Astrocyte (in vitro differentiated cells and primary cell): ENCODE measurements around the gene CACNA1F. TPM values are rescaled to one million over a fixed set of nuclear protein-coding genes. Genes with fewer than 3 reads are reported as not detected.

Experiments
- DNase-seq: peaks from one replicate; pipeline ENCODE4 v3.0.0-alpha.2; 2010; ENCODE audit warnings: low read depth
- FAIRE-seq: peaks from 2 replicates; lab custom pipeline; 2011; peaks lifted over from hg19 to GRCh38; lab: Jason Lieb, UNC
- H2AFZ ChIP-seq: 2 replicates; pipeline ENCODE4 v1.6.0; 2012; ENCODE audit warnings: low read depth, low read length, inconsistent platforms
- H3K27ac ChIP-seq: 2 replicates; pipeline ENCODE4 v1.5.1; 2011; ENCODE audit warnings: low read depth, low read length, inconsistent platforms
- H3K27me3 ChIP-seq: 2 replicates; pipeline ENCODE4 v1.6.0; 2011; ENCODE audit warnings: low read length, inconsistent platforms; ENCODE audit not compliant: insufficient read depth
- H3K36me3 ChIP-seq: 2 replicates; pipeline ENCODE4 v1.5.1; 2011; ENCODE audit warnings: low read length, inconsistent platforms; ENCODE audit not compliant: insufficient read depth
- H3K4me1 ChIP-seq: 2 replicates; pipeline ENCODE4 v1.5.1; 2011; ENCODE audit warnings: low read length, inconsistent platforms; ENCODE audit not compliant: insufficient read depth
- H3K4me2 ChIP-seq: 2 replicates; pipeline ENCODE4 v1.6.0; 2012; ENCODE audit warnings: low read length, inconsistent platforms
- H3K4me3 ChIP-seq: 2 replicates; pipeline ENCODE4 v1.5.1; 2011; ENCODE audit warnings: low read depth, mild to moderate bottlenecking, low read length, inconsistent platforms; ENCODE audit not compliant: insufficient read depth
- H3K79me2 ChIP-seq: 2 replicates; pipeline ENCODE4 v1.6.0; 2012; ENCODE audit warnings: mild to moderate bottlenecking, low read length, inconsistent platforms; ENCODE audit not compliant: insufficient read depth
- H3K9ac ChIP-seq: 2 replicates; pipeline ENCODE4 v1.6.0; 2012; ENCODE audit warnings: mild to moderate bottlenecking, low read length, inconsistent platforms
- H3K9me3 ChIP-seq: 2 replicates; pipeline ENCODE4 v1.5.1; 2012; ENCODE audit warnings: low read depth, mild to moderate bottlenecking, low read length, inconsistent platforms; ENCODE audit not compliant: insufficient read depth
- H4K20me1 ChIP-seq: 2 replicates; pipeline ENCODE4 v1.6.0; 2012; ENCODE audit warnings: low read length, inconsistent platforms; ENCODE audit not compliant: insufficient read depth
- H3K27ac Mint-ChIP-seq: one replicate; pipeline ENCODE4 v1.8.0; 2021; ENCODE audit warnings: mild to moderate bottlenecking, mixed read lengths; ENCODE audit not compliant: unreplicated experiment
- H3K27me3 Mint-ChIP-seq: one replicate; pipeline ENCODE4 v1.8.0; 2021; ENCODE audit warnings: low read depth, mixed read lengths; ENCODE audit not compliant: unreplicated experiment
- H3K36me3 Mint-ChIP-seq: one replicate; pipeline ENCODE4 v1.8.0; 2021; ENCODE audit warnings: low read depth, mixed read lengths; ENCODE audit not compliant: unreplicated experiment
- H3K4me1 Mint-ChIP-seq: one replicate; pipeline ENCODE4 v1.8.0; 2021; ENCODE audit warnings: low read depth, mixed read lengths; ENCODE audit not compliant: unreplicated experiment
- H3K4me3 Mint-ChIP-seq: one replicate; pipeline ENCODE4 v1.8.0; 2021; ENCODE audit warnings: mild to moderate bottlenecking, moderate library complexity, mixed read lengths; ENCODE audit not compliant: unreplicated experiment
- H3K9me3 Mint-ChIP-seq: one replicate; pipeline ENCODE4 v1.8.0; 2021; ENCODE audit warnings: mild to moderate bottlenecking, mixed read lengths; ENCODE audit not compliant: unreplicated experiment
- CTCF ChIP-seq: IDR thresholded peaks from 2 replicates; pipeline ENCODE4 v1.5.1; 2011; ENCODE audit warnings: low read depth, mild to moderate bottlenecking, inconsistent platforms, low read length, moderate library complexity; ENCODE audit not compliant: insufficient read depth
- EZH2 ChIP-seq: IDR thresholded peaks from 2 replicates; pipeline ENCODE4 v1.6.1; 2012; ENCODE audit warnings: mild to moderate bottlenecking, low read length, inconsistent platforms; ENCODE audit not compliant: insufficient read depth
- total RNA-seq: library from RNA; stranded (reverse); gene quantifications from 2 replicates; pipeline ENCODE4 v1.2.1, GENCODE V29; 2021

CACNA1F gene
- total RNA-seq, 1 donor from 2014 or later, result not detected

GRCh38 chrX:49254639-49255038 is 21.5 kb upstream of the CACNA1F start:
- Histone ChIP-seq H3K9me3 (no peaks in the 10 kb centered on the region), H3K4me2 (no peak overlapping the region), H3K36me3 (no peaks in the 10 kb centered on the region), H3K27me3 (no peaks in the 10 kb centered on the region), H3K9ac (no peak overlapping the region), H2AFZ (no peak overlapping the region), H4K20me1 (no peaks in the 10 kb centered on the region), H3K27ac (no peak overlapping the region), H3K79me2 (no peaks in the 10 kb centered on the region), H3K4me1 (no peaks in the 10 kb centered on the region), H3K4me3 (no peak overlapping the region)
- H3K4me3 Mint-ChIP-seq, result no peak overlapping the region
- H3K36me3 Mint-ChIP-seq, result peaks cover 6% of the 10 kb centered on the region
- DNase-seq (no peak), FAIRE-seq (no peak)
- no peaks in the 10 kb centered on the region for H3K27me3 Mint-ChIP-seq
- TF ChIP-seq CTCF, result no peak
- no peak for TF ChIP-seq EZH2
- H3K4me1 Mint-ChIP-seq, result no peaks in the 10 kb centered on the region
- no peaks in the 10 kb centered on the region for H3K9me3 Mint-ChIP-seq
- H3K27ac Mint-ChIP-seq, result no peak overlapping the region

- H3K27me3 Mint-ChIP-seq, result no peaks in the 10 kb centered on the region
- no peak overlapping the region for H2AFZ ChIP-seq
- no peaks in the 10 kb centered on the region for H3K27me3 ChIP-seq
- H3K27ac ChIP-seq, result no peak overlapping the region
- no peak overlapping the region for H3K27ac Mint-ChIP-seq
- no peak for FAIRE-seq
- no peaks in the 10 kb centered on the region for H4K20me1 ChIP-seq
- H3K36me3 ChIP-seq, result no peaks in the 10 kb centered on the region
- H3K9me3 Mint-ChIP-seq, result no peaks in the 10 kb centered on the region
- no peaks in the 10 kb centered on the region for H3K9me3 ChIP-seq
- H3K36me3 Mint-ChIP-seq, result peaks cover 6% of the 10 kb centered on the region
- no peak overlapping the region for H3K9ac ChIP-seq
- no peak for DNase-seq
- H3K79me2 ChIP-seq, result no peaks in the 10 kb centered on the region
- H3K4me1 ChIP-seq, result no peaks in the 10 kb centered on the region
- H3K4me2 ChIP-seq, result no peak overlapping the region
- H3K4me1 Mint-ChIP-seq, result no peaks in the 10 kb centered on the region
- TF ChIP-seq EZH2 (no peak), CTCF (no peak)
- no peak overlapping the region for H3K4me3 ChIP-seq
- H3K4me3 Mint-ChIP-seq, result no peak overlapping the region
These were observed 18.2 kb upstream of the CACNA1F start for GRCh38 chrX:49251325-49251724.

- Histone ChIP-seq H3K9me3 (no peaks in the 10 kb centered on the region), H3K9ac (no peak overlapping the region), H3K36me3 (no peaks in the 10 kb centered on the region), H2AFZ (no peak overlapping the region), H4K20me1 (no peaks in the 10 kb centered on the region), H3K4me1 (no peaks in the 10 kb centered on the region), H3K27ac (no peak overlapping the region), H3K4me2 (no peak overlapping the region), H3K27me3 (no peaks in the 10 kb centered on the region), H3K4me3 (no peak overlapping the region), H3K79me2 (no peaks in the 10 kb centered on the region)
- no peak overlapping the region for H3K27ac Mint-ChIP-seq
- TF ChIP-seq EZH2 (no peak), CTCF (no peak)
- H3K9me3 Mint-ChIP-seq, result no peaks in the 10 kb centered on the region
- no peaks in the 10 kb centered on the region for H3K27me3 Mint-ChIP-seq
- H3K36me3 Mint-ChIP-seq, result peaks cover 6% of the 10 kb centered on the region
- DNase-seq (no peak), FAIRE-seq (no peak)
- H3K4me3 Mint-ChIP-seq, result no peak overlapping the region
- H3K4me1 Mint-ChIP-seq, result no peaks in the 10 kb centered on the region
These were observed 17.4 kb upstream of the CACNA1F start for GRCh38 chrX:49250578-49250977.
